Fibroblast of the conjunctiva (primary cell): Measurements from ENCODE around the gene MUC13.
"Not testable (repeated sequence)": the region's sequence is repeated elsewhere in the genome, so short reads cannot be mapped to it uniquely, and the experiment has no call there.

ENCODE experiments used
- DNase-seq: peaks from one replicate; pipeline ENCODE4 v3.0.0-alpha.2; 2010; ENCODE audit warnings: low read depth

MUC13 gene

GRCh38 chr3:124934577-124934976, at the start of gene MUC13:
Gene MUC13 (minus strand): TSS chr3:124934751. CDS start chr3:124934712, 39 bp downstream.
- DNase-seq, result no peak

GRCh38 chr3:124982855-124983254, 48.3 kb upstream of the MUC13 start:
- DNase-seq, result no peak

GRCh38 chr3:124981472-124981871, 46.9 kb upstream of the MUC13 start:
- no peak for DNase-seq

GRCh38 chr3:124978627-124979026, 44.1 kb upstream of the MUC13 start:
- no peak for DNase-seq

GRCh38 chr3:124976383-124976782, 41.8 kb upstream of the MUC13 start:
- no peak for DNase-seq

- no peak for DNase-seq
Observed at GRCh38 chr3:124974691-124975090, 40.1 kb upstream of the MUC13 start.

GRCh38 chr3:124973290-124973689, 38.7 kb upstream of the MUC13 start:
- DNase-seq, result no peak

- DNase-seq, result no peak
Observed at GRCh38 chr3:124972457-124972856, 37.9 kb upstream of the MUC13 start.

- no peak for DNase-seq
Observed at GRCh38 chr3:124969963-124970722, 35.6 kb upstream of the MUC13 start.

- DNase-seq, result no peak
Observed at GRCh38 chr3:124969190-124969589, 34.6 kb upstream of the MUC13 start.

GRCh38 chr3:124967964-124968363, 33.4 kb upstream of the MUC13 start:
- no peak for DNase-seq

GRCh38 chr3:124966521-124967445, 32.2 kb upstream of the MUC13 start:
- no peak for DNase-seq

GRCh38 chr3:124965413-124965812, 30.9 kb upstream of the MUC13 start:
- no peak for DNase-seq

GRCh38 chr3:124964387-124964786, 29.8 kb upstream of the MUC13 start:
- DNase-seq, result peak; percentile 43

GRCh38 chr3:124963755-124964154, 29.2 kb upstream of the MUC13 start:
- DNase-seq, result no peak

- DNase-seq, result no peak
Observed at GRCh38 chr3:124962403-124962940, 27.9 kb upstream of the MUC13 start.

GRCh38 chr3:124960698-124961097, 26.1 kb upstream of the MUC13 start:
- no peak for DNase-seq

GRCh38 chr3:124960105-124960504, 25.6 kb upstream of the MUC13 start:
- no peak for DNase-seq

- DNase-seq, result not testable (repeated sequence)
Observed at GRCh38 chr3:124957951-124958350, 23.4 kb upstream of the MUC13 start.

- DNase-seq, result no peak
Observed at GRCh38 chr3:124952282-124952855, 17.8 kb upstream of the MUC13 start.

GRCh38 chr3:124951511-124952281, 17.1 kb upstream of the MUC13 start:
- no peak for DNase-seq

GRCh38 chr3:124950026-124950425, 15.5 kb upstream of the MUC13 start:
- no peak for DNase-seq
